HG03432 (cell line): Measurements from ENCODE around the gene LANCL2.
"Not testable (repeated sequence)": the region's sequence is repeated elsewhere in the genome, so short reads cannot be mapped to it uniquely, and the experiment has no call there.

Source experiments
- ATAC-seq: cut with Tn5 transposase; IDR thresholded peaks from one replicate; pipeline ENCODE4 v1.9.1; 2021; ENCODE audit warnings: mild to moderate bottlenecking, moderate library complexity; ENCODE audit not compliant: unreplicated experiment

LANCL2 gene

GRCh38 chr7:55365205-55365674 is at the start of gene LANCL2:
Gene LANCL2 (plus strand): TSS chr7:55365337. CDS start chr7:55366026, 689 bp downstream.
- peak; percentile 34 for ATAC-seq

- ATAC-seq = no peak
Observed at GRCh38 chr7:55325371-55325792, 39.8 kb upstream of the LANCL2 start.

GRCh38 chr7:55326081-55326835 is 38.9 kb upstream of the LANCL2 start:
- no peak for ATAC-seq

- no peak for ATAC-seq
Observed at GRCh38 chr7:55326945-55327626, 38.1 kb upstream of the LANCL2 start.

GRCh38 chr7:55335151-55335550 is 30.0 kb upstream of the LANCL2 start:
- no peak for ATAC-seq

GRCh38 chr7:55335786-55336185 is 29.4 kb upstream of the LANCL2 start:
- ATAC-seq = no peak

- no peak for ATAC-seq
Observed at GRCh38 chr7:55336540-55336939, 28.6 kb upstream of the LANCL2 start.

GRCh38 chr7:55339033-55340000 is 25.8 kb upstream of the LANCL2 start:
- ATAC-seq = no peak

GRCh38 chr7:55342216-55342871 is 22.8 kb upstream of the LANCL2 start:
- ATAC-seq = no peak

- ATAC-seq = no peak
Observed at GRCh38 chr7:55343002-55343781, 21.9 kb upstream of the LANCL2 start.

- ATAC-seq = no peak
Observed at GRCh38 chr7:55343860-55344606, 21.1 kb upstream of the LANCL2 start.

GRCh38 chr7:55344840-55345239 is 20.3 kb upstream of the LANCL2 start:
- ATAC-seq = no peak

GRCh38 chr7:55345292-55345691 is 19.8 kb upstream of the LANCL2 start:
- no peak for ATAC-seq

GRCh38 chr7:55348502-55348901 is 16.6 kb upstream of the LANCL2 start:
- no peak for ATAC-seq

- ATAC-seq = no peak
Observed at GRCh38 chr7:55349121-55349520, 16.0 kb upstream of the LANCL2 start.

- no peak for ATAC-seq
Observed at GRCh38 chr7:55350281-55350680, 14.9 kb upstream of the LANCL2 start.

GRCh38 chr7:55351263-55351662 is 13.9 kb upstream of the LANCL2 start:
- ATAC-seq = no peak

GRCh38 chr7:55352947-55353273 is 12.2 kb upstream of the LANCL2 start:
- ATAC-seq = not testable (repeated sequence)

- no peak for ATAC-seq
Observed at GRCh38 chr7:55360486-55360885, 4.7 kb upstream of the LANCL2 start.
